ENCODE measurements around the gene ZNF117.

DNA sequence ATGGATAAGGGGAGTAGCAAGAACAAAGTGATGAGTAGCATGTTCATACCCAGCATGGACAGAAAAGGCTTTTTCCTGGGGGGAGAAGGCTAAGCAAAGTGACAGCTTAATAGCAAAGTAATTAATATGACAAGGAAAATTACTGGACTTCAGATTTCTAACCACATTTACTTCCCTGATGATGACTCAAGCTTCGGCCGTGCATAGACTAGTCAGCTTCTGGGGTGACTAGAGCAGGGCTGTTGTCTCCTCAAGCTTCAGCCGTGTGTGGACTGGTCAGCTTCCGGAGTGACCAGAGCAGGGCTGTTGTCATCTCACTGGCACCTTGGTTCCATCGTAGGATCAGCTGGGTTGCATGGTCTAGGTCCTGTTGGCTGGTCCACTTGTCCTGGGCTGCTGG is 2.1 kb upstream of the ZNF117 start:
- TF ChIP-seq RORB (CRISPR knock-in tag; IDR thresholded peaks at IDR 0.05) = no peak
- TF ChIP-seq, protein P1, sequence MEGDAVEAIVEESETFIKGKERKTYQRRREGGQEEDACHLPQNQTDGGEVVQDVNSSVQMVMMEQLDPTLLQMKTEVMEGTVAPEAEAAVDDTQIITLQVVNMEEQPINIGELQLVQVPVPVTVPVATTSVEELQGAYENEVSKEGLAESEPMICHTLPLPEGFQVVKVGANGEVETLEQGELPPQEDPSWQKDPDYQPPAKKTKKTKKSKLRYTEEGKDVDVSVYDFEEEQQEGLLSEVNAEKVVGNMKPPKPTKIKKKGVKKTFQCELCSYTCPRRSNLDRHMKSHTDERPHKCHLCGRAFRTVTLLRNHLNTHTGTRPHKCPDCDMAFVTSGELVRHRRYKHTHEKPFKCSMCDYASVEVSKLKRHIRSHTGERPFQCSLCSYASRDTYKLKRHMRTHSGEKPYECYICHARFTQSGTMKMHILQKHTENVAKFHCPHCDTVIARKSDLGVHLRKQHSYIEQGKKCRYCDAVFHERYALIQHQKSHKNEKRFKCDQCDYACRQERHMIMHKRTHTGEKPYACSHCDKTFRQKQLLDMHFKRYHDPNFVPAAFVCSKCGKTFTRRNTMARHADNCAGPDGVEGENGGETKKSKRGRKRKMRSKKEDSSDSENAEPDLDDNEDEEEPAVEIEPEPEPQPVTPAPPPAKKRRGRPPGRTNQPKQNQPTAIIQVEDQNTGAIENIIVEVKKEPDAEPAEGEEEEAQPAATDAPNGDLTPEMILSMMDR (IDR thresholded peaks at IDR 0.05) = no peak
- TF ChIP-seq, protein P2, sequence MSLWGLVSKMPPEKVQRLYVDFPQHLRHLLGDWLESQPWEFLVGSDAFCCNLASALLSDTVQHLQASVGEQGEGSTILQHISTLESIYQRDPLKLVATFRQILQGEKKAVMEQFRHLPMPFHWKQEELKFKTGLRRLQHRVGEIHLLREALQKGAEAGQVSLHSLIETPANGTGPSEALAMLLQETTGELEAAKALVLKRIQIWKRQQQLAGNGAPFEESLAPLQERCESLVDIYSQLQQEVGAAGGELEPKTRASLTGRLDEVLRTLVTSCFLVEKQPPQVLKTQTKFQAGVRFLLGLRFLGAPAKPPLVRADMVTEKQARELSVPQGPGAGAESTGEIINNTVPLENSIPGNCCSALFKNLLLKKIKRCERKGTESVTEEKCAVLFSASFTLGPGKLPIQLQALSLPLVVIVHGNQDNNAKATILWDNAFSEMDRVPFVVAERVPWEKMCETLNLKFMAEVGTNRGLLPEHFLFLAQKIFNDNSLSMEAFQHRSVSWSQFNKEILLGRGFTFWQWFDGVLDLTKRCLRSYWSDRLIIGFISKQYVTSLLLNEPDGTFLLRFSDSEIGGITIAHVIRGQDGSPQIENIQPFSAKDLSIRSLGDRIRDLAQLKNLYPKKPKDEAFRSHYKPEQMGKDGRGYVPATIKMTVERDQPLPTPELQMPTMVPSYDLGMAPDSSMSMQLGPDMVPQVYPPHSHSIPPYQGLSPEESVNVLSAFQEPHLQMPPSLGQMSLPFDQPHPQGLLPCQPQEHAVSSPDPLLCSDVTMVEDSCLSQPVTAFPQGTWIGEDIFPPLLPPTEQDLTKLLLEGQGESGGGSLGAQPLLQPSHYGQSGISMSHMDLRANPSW (CRISPR knock-in tag; conservative IDR thresholded peaks at IDR 0.05; ENCODE audit: low read depth) = no peak
- TF ChIP-seq NR1H2 (CRISPR knock-in tag; IDR thresholded peaks at IDR 0.05) = no peak
- TF ChIP-seq GABPB1 (CRISPR knock-in tag; IDR thresholded peaks at IDR 0.05) = no peak
- TF ChIP-seq RELA (CRISPR knock-in tag; IDR thresholded peaks at IDR 0.05; ENCODE audit: borderline replicate concordance) = no peak
- no peak for TF ChIP-seq TEAD4 (CRISPR knock-in tag; IDR thresholded peaks at IDR 0.05)
- no peak for TF ChIP-seq USF2 (CRISPR knock-in tag; IDR thresholded peaks at IDR 0.05)

All from WTC11 (cell line).